Thoracic aorta (tissue), 2 donors: ENCODE results near the gene STXBP6. TPM values are rescaled to one million over a fixed set of nuclear protein-coding genes. Genes with fewer than 3 reads are reported as not detected.

Experiments
- ATAC-seq: fragments of 150-250 bp; one replicate; pipeline ENCODE4 v1.8.0; 2017; ENCODE audit warnings: low read depth; ENCODE audit not compliant: insufficient number of reproducible peaks, low FRiP score
- DNase-seq: peaks from one replicate; pipeline ENCODE4 v3.0.0-alpha.2; 2020; ENCODE audit warnings: low spot score
- H3K27ac ChIP-seq, 2 donors: fragments of 200-600 bp; sonication (generic); 1 replicate in 1 of 2; 2 replicates in 1 of 2; pipeline ENCODE4 v1.5.1; 2016; ENCODE audit warnings: mild to moderate bottlenecking in 2 of 2, moderate library complexity in 2 of 2
- H3K27me3 ChIP-seq: fragments of 200-600 bp; sonication (generic); replicated peaks from 2 replicates; pipeline ENCODE4 v1.6.0; 2016; ENCODE audit warnings: mild to moderate bottlenecking; ENCODE audit not compliant: insufficient read depth
- H3K36me3 ChIP-seq: fragments of 200-600 bp; sonication (generic); one replicate; pipeline ENCODE4 v1.5.1; 2016
- H3K4me1 ChIP-seq, 2 donors: fragments of 200-600 bp; sonication (generic); 1 replicate in 1 of 2; 2 replicates in 1 of 2; pipeline versions ENCODE4 v1.5.1 to v1.6.0; 2016; ENCODE audit warnings: low read depth in 2 of 2, mild to moderate bottlenecking in 1 of 2; ENCODE audit not compliant: control insufficient read depth in 1 of 2
- H3K4me3 ChIP-seq: fragments of 200-600 bp; sonication (generic); 2 replicates; pipeline ENCODE4 v1.5.1; 2016; ENCODE audit warnings: mild to moderate bottlenecking
- H3K9me3 ChIP-seq: fragments of 200-600 bp; sonication (generic); 2 replicates; pipeline ENCODE4 v1.5.1; 2016
- total RNA-seq, 2 donors: library from RNA; depleted of rRNA; stranded (reverse); fragments of >200 nt; gene quantifications; one replicate each; pipeline versions ENCODE4 v1.1.0 to v1.2.3, GENCODE V29; 2016
- TF ChIP-seq, protein P1 (sequence below): fragments of 200-600 bp; sonication (generic); IDR thresholded peaks from one replicate; pipeline ENCODE4 v1.5.1; 2019; ENCODE audit warnings: antibody characterized with exemption

Gene STXBP6
- total RNA-seq, 2 donors from 2014 or later, result 3.1 to 4.4 TPM

- ATAC-seq, result no peak
- Histone ChIP-seq H3K27ac (no peak overlapping the region), H3K4me3 (no peak overlapping the region), H3K4me1 (no peaks in the 10 kb centered on the region), H3K36me3 (no peaks in the 10 kb centered on the region), H3K9me3 (no peaks in the 10 kb centered on the region), H3K27me3 (no peaks in the 10 kb centered on the region)
- TF ChIP-seq, protein P1, sequence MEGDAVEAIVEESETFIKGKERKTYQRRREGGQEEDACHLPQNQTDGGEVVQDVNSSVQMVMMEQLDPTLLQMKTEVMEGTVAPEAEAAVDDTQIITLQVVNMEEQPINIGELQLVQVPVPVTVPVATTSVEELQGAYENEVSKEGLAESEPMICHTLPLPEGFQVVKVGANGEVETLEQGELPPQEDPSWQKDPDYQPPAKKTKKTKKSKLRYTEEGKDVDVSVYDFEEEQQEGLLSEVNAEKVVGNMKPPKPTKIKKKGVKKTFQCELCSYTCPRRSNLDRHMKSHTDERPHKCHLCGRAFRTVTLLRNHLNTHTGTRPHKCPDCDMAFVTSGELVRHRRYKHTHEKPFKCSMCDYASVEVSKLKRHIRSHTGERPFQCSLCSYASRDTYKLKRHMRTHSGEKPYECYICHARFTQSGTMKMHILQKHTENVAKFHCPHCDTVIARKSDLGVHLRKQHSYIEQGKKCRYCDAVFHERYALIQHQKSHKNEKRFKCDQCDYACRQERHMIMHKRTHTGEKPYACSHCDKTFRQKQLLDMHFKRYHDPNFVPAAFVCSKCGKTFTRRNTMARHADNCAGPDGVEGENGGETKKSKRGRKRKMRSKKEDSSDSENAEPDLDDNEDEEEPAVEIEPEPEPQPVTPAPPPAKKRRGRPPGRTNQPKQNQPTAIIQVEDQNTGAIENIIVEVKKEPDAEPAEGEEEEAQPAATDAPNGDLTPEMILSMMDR, result no peak
- DNase-seq, result no peak
Observed at GRCh38 chr14:24874514-24875202, 175.3 kb downstream of the STXBP6 start.

DNA sequence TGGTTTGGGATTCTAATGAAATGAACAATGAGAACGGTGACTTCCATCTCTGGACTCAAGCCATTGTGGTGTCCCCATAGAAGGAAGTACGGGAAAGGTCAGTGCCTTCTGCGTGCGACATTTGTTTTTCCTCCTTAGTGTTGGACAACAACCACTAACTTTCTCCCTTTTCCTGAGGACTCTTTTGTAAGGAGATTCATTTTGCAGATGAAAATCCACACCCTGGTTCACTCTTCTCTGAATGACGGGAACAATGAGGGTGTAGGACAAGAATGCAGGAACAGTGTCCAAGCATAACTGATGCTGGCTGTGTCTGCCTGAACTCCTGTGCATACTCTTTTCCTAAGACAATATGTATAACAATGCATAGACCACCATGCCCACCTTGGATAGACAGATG is 176.4 kb downstream of the STXBP6 start:
- no peaks in the 10 kb centered on the region for H3K4me1 ChIP-seq
- no peaks in the 10 kb centered on the region for H3K27me3 ChIP-seq
- DNase-seq (no peak), ATAC-seq (no peak)
- TF ChIP-seq, protein P1, result no peak
- H3K4me3 ChIP-seq, result no peak overlapping the region
- H3K27ac ChIP-seq, result no peak overlapping the region
- H3K9me3 ChIP-seq, result no peaks in the 10 kb centered on the region
- no peaks in the 10 kb centered on the region for H3K36me3 ChIP-seq

- Histone ChIP-seq H3K27me3 (no peaks in the 10 kb centered on the region), H3K27ac (no peak overlapping the region), H3K4me3 (no peak overlapping the region), H3K36me3 (no peaks in the 10 kb centered on the region), H3K4me1 (no peaks in the 10 kb centered on the region), H3K9me3 (no peaks in the 10 kb centered on the region)
- TF ChIP-seq, protein P1, result no peak
- DNase-seq (no peak), ATAC-seq (no peak)
Observed at GRCh38 chr14:24870949-24871701, 178.8 kb downstream of the STXBP6 start.

GRCh38 chr14:24868389-24868788 is 181.6 kb downstream of the STXBP6 start:
- no peaks in the 10 kb centered on the region for H3K9me3 ChIP-seq
- DNase-seq, result no peak

DNA sequence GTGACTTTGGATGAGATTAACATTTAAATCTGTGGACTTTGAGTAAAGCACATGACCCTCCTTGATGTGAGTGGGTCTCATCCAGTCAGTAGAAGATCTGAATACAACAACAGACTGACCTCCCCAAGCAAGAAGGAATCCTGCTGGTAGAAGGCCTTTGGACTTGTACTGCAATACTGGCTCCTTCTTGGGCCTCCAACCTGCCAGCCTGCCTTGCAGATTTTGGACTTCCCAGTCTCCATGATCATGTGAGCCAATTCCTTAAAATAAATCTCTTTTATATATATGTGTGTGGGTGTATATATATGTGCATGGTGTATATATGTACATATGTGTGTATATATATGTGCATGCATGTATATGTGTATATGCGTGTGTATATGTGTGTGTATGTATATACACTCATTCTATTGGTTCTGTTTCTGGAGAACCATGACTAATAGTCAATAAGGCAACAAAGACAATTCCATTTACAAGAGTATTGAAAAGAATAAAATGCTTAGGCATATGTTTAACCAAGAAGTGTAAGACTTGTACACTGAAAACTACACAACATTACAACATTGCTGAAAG is 183.8 kb downstream of the STXBP6 start:
- H3K27ac ChIP-seq, result no peak overlapping the region
- H3K36me3 ChIP-seq, result no peaks in the 10 kb centered on the region
- H3K4me3 ChIP-seq, result no peak overlapping the region
- no peaks in the 10 kb centered on the region for H3K4me1 ChIP-seq
- no peak for ATAC-seq
- H3K9me3 ChIP-seq, result no peaks in the 10 kb centered on the region
- TF ChIP-seq, protein P1, result no peak
- no peaks in the 10 kb centered on the region for H3K27me3 ChIP-seq
- DNase-seq, result no peak

More at GRCh38 chr14:24868389-24868788, 181.6 kb downstream of the STXBP6 start:
- TF ChIP-seq, protein P1, result no peak
- Histone ChIP-seq H3K27me3 (no peaks in the 10 kb centered on the region), H3K27ac (no peak overlapping the region), H3K4me3 (no peak overlapping the region), H3K4me1 (no peaks in the 10 kb centered on the region), H3K36me3 (no peaks in the 10 kb centered on the region)
- no peak for ATAC-seq
